Activated CD4-positive, alpha-beta T cell treated with anti-CD3 and anti-CD28 coated beads, Interleukin-2, Interleukin-6, amounts not matched to agents 100 ng/mL and 50 ng/mL, durations not matched to agents 16 hours and 8 hours (primary cell): Measurements from ENCODE around the gene ITLN2.
"Not testable (repeated sequence)": the region's sequence is repeated elsewhere in the genome, so short reads cannot be mapped to it uniquely, and the experiment has no call there.

Experiments
- DNase-seq: peaks from one replicate; pipeline ENCODE4 v3.0.0-alpha.2; 2020

The ITLN2 gene

DNA sequence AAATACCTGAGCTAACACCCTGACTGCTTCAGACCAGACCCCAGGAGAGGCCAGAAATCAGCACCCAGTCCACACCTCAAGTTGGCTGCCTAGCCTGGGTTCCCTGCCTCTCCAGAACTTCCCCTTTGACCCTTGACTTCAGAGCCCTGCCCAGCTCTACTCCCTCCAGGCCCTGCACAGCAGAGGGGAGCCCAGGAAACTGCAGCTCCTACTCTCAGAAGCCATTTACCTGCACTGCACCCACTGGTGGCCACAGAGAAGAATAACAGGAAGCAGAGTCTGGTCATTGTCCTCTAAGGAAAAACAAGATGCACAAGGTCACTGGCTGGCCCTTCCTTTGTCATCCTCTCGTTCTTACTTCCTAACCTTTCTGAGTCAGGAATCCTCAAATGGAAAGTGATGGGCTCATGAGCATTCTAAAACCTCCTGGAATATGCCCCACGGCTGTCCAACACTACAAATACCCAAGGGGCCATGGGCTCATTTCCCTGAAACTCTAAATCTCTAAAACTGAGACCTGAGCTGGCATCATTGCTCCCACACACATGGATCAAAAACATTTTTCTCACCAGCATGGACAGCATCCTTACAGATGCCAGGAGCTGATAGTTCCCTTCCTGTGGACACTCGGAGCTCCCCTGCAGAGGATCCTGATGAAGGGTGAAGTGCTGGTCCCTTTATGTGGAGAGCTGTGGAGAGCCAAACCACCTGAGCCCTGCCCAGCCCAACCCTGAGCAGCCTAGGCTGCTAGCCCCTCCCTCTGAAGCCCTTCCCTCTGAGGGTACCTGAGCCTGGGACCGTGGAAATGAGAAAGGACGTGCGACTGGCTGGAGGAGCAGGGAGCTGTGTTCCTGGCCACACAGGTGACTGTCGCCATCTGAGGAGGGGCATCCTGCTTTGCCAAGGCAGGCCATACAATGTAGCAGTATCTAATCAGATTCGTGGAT, at the start of gene ITLN2:
Gene ITLN2 (minus strand): TSS at position 652 of the 947 bp plus-strand sequence. CDS start 68 bp downstream, at position 584.
- DNase-seq = peak; percentile 61

GRCh38 chr1:161001525-161001924, 46.9 kb upstream of the ITLN2 start:
- DNase-seq = no peak

DNA sequence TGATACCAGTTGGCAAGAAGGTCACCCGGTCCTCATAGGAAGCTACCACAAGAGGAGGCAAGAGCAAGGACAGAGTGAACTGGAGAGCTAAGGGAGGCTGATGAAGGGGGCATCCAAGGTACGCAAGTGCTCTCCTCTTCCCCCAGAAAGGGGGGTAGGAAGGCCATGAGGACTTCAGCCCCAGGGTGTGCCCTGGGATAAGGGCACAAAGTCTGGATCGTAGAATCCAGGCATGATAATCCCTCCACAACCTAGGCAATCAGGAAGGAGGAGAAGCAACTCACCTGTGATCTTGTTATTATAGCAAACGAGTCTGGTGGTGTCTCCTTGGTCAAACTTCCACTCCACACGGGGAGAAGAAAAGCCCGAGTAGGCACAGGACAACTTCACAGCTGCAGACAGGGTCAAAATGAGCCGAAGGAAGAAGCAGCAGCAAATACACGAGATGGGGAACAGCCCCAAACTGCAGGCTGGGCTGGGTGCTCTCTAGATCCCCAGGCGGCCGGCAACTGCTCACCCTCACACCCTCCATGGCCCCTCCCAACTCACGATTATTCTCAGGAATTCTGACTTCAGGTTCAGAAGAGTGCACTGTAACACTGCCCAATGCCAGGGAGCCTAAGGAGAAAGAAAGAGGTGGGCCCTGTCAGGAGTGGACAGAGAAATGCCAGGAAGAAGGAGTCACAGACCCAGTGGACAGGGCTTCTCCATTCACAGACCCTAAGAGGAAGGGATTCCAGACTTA, 46.3 kb upstream of the ITLN2 start:
- no peak for DNase-seq

DNA sequence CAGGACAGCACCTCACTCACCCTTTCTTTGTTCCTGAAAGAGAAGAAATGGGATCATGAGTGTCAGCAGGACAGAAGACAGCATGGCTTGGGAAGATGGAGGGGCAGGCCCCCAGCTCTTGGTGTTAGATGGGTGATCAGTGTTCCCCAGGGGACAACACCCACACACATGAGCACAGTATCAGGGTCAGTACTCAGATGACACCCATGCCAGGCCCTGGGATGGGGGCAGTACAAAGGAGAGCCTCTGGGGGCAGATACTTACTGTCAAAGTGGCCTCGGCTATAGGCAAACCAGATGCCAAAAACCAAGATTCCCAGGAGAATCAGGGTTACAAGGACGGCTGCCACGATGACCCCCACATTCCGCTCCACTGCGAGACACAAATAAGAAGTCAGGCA, 44.8 kb upstream of the ITLN2 start:
- no peak for DNase-seq

- DNase-seq = peak; percentile 45
Measured at GRCh38 chr1:160997323-160998038, 42.9 kb upstream of the ITLN2 start.

- no peak for DNase-seq
Measured at GRCh38 chr1:160996178-160996577, 41.6 kb upstream of the ITLN2 start.

DNA sequence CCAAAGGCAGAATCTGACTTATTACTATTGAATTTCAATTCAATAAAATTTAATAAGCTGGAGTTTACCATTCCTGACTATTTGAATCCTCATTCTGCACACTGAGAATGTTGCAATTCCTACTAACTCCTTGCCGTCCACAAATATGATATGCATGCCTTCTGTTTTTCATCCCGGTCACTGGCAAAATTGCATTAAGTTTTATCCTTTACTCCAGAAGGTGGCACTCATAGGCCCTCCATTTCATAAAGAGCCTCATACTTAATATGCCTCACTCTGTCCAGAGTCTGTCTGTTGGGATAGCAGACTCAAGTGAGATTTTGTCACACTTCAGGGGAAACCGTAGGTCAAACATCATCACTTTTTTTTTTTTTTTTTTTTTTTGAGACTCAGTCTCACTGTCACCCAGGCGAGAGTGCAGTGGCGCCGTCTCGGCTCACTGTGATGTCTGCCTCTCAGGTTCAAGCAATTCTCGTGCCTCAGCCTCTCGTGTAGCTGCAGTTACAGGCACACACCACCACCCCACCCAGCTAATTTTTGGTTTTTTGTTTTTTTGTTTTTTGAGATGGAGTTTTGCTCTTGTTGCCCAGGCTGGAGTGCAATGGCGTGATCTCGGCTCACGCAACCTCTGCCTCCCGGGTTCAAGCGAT, 39.1 kb upstream of the ITLN2 start:
- DNase-seq = peak; percentile 8

GRCh38 chr1:160992036-160992435, 37.4 kb upstream of the ITLN2 start:
- not testable (repeated sequence) for DNase-seq

DNA sequence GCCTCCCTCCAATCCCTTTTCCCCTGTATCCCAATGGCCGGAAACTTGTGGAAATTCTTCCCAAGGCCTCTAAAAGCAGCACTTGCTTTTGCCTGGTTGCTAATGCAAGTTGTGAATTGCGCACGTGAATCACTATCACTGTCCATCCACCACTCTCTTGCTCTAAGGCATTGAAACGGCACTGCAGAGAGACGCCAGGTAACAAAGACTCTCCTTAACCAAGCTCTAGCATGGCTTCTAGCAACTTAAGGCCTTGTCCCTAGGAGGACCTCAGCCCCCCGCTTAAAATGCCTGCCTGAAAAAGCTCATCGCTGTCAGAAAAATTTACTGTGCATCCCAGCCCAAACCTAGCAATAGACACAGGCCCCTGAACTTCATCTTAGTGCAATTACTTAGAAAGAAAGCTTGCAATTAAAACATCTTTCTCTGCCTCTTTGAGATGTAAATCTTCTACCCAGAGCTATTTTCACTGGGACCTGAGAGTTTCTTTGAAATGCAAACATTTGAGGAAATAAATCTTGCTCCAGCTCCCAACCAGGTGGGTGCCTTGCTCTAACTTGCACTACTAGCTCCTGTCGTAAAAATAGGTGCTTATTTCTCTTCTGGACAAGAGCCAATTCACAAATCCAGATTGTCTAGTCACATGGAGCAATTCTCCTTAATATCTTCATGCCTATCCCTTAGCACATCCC, 32.9 kb upstream of the ITLN2 start:
- DNase-seq = no peak

DNA sequence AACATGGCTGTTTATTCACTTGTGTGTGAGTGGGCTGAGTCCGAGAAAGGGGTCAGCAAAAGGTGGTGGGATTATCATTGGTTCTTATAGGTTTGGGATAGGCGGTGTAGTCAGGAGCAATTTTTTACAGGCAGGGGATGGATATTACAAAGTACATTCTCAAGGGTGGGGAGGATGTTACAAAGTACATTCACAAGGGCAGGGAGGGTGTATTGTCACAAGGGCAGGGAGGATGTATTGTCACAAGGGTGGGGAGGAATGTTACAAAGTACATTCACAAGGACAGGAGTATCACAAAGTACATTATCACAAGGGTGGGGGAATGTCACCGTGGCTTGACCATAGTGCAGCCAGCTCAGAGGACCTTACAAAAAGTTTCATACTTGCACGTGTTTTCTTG, 31.1 kb upstream of the ITLN2 start:
- no peak for DNase-seq

DNA sequence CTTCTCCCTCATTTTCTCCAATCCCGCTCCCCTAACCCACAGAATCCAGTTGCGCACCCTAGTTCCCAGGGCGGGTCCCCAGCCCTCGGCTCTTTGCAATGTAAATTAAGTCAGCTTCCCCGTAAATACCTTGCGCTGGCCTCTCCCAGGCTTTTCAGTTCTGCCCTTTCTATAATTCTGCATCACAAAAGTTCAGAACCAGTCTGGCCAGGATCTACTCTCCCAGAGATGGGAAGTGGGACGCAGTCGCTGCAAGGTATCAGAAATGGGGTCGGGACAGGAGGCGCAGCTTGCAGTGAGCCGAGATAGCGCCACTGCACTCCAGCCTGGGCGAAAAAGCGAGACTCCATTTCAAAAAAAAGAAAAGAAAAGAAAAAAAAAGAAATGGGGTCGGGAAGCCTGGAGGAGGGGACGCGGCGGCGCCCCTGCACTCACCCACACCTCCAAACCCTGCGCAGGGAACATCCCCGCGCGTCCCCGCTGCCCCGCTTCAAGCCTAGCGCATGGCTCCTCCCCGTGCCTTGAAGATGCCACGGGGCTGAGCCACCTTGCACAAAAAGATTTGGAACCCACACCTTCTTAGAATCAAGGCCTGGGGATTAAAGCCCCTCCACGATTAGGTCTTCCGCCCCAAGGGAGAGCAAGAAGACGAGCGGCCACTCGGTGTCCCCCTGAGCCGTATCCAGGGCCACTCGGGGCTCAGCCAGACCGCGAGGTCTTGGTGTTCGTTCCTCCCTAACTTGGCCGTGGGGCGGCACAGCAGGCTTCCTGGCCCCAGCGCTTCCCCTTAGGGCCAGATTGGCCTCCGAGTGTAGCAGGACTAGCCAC, 27.2 kb upstream of the ITLN2 start:
- DNase-seq = no peak

GRCh38 chr1:160979286-160979685, 24.7 kb upstream of the ITLN2 start:
- no peak for DNase-seq

GRCh38 chr1:160978510-160978927, 23.9 kb upstream of the ITLN2 start:
- DNase-seq = no peak

GRCh38 chr1:160975026-160975425, 20.4 kb upstream of the ITLN2 start:
- no peak for DNase-seq

DNA sequence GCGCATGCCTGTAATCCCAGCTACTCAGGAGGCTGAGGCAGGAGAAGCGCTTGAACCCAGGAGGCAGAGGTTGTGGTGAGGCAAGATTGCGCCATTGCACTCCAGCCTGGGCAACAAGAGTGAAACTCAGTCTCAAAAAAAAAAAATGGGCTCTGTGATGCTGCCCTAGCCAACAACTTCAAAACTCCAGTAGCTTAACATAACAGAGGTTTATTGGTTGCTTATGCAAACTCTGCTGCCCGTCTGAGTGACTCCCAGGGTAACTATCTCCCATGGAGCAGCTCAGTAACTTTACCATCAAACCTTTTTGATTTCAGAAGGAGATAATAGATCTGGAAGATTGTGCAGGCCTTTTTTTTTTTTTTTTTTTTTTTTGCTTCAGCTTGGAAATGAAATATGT, 18.9 kb upstream of the ITLN2 start:
- no peak for DNase-seq

GRCh38 chr1:160972939-160973338, 18.3 kb upstream of the ITLN2 start:
- DNase-seq = no peak

GRCh38 chr1:160971618-160972056, 17.0 kb upstream of the ITLN2 start:
- peak; percentile 17 for DNase-seq

- DNase-seq = no peak
Measured at GRCh38 chr1:160963521-160963920, 8.9 kb upstream of the ITLN2 start.

- no peak for DNase-seq
Measured at GRCh38 chr1:160961419-160961818, 6.8 kb upstream of the ITLN2 start.

- DNase-seq = no peak
Measured at GRCh38 chr1:160956966-160957365, 2.4 kb upstream of the ITLN2 start.

GRCh38 chr1:160953030-160953429, 1.6 kb downstream of the ITLN2 start:
- no peak for DNase-seq
